OCI-LY7 (cell line): ENCODE data around the gene LSM11.

ENCODE experiments used
- CTCF ChIP-seq: fragments of 200-600 bp; sonication (generic); conservative IDR thresholded peaks from 2 replicates; pipeline ENCODE4 v1.5.1; 2014; ENCODE audit warnings: mild to moderate bottlenecking, antibody characterized with exemption, low read length, moderate library complexity, mixed read lengths
- EZH2phosphoT487 ChIP-seq: fragments of 200-600 bp; sonication (generic); IDR thresholded peaks from 2 replicates; pipeline ENCODE4 v1.6.1; 2018; ENCODE audit warnings: low read depth, borderline replicate concordance, mild to moderate bottlenecking, mixed run types, antibody characterized with exemption, low read length, moderate library complexity, mixed read lengths

GRCh38 chr5:157732130-157732514, 11.4 kb upstream of the LSM11 start:
- TF ChIP-seq CTCF (no peak), EZH2phosphoT487 (no peak)
